Colonic mucosa (tissue), 4 donors: ENCODE results near the gene RUNDC3A. TPM values are rescaled to one million over a fixed set of nuclear protein-coding genes. Genes with fewer than 3 reads are reported as not detected.

Source experiments
- DNase-seq: peaks from one replicate; pipeline ENCODE4 v3.0.0-alpha.2; 2020
- H3K27ac ChIP-seq: fragments of 200-600 bp; one replicate; pipeline ENCODE4 v1.8.0; 2021
- H3K27me3 ChIP-seq: fragments of 200-600 bp; one replicate; pipeline ENCODE4 v1.8.0; 2021
- H3K36me3 ChIP-seq: fragments of 200-600 bp; one replicate; pipeline ENCODE4 v1.8.0; 2021
- H3K4me1 ChIP-seq: fragments of 200-600 bp; one replicate; pipeline ENCODE4 v1.8.0; 2021; ENCODE audit warnings: mild to moderate bottlenecking
- H3K4me3 ChIP-seq: fragments of 200-600 bp; one replicate; pipeline ENCODE4 v1.8.0; 2021
- H3K9ac ChIP-seq, 2 donors: one replicate each; pipeline ENCODE4 v1.7.0; 2013; ENCODE audit warnings: control low read depth in 2 of 2, low read depth in 2 of 2, low read length in 2 of 2
- H3K9me3 ChIP-seq: fragments of 200-600 bp; one replicate; pipeline ENCODE4 v1.8.0; 2021
- intact Hi-C: fragments of 100-400 bp; cut with DNase I; formaldehyde crosslinking; loops from one replicate; pipeline ENCODE4 v1.14.1; 2022
- total RNA-seq, 2 donors: library from RNA; stranded (reverse); fragmentation: NEBNext Ultra II Directional in 1 of 2; extraction: Animal tissue kit (Norgen Biotek cat#: 25700) in 1 of 2; gene quantifications; one replicate each; pipeline ENCODE4 v1.2.1, GENCODE V29; 2021
- TF ChIP-seq, protein P1 (sequence below): fragments of 200-600 bp; IDR thresholded peaks from one replicate; pipeline ENCODE4 v1.8.0; 2022; ENCODE audit warnings: antibody characterized with exemption, mild to moderate bottlenecking
- donor health status: healthy.
- donor health status: DM: no; HTN: no; CAD: no.
- donor health status: DM: no; HTN: no; CAD: no.

Gene RUNDC3A
- total RNA-seq, 2 donors from 2014 or later, result 0.52 to 1.4 TPM

DNA sequence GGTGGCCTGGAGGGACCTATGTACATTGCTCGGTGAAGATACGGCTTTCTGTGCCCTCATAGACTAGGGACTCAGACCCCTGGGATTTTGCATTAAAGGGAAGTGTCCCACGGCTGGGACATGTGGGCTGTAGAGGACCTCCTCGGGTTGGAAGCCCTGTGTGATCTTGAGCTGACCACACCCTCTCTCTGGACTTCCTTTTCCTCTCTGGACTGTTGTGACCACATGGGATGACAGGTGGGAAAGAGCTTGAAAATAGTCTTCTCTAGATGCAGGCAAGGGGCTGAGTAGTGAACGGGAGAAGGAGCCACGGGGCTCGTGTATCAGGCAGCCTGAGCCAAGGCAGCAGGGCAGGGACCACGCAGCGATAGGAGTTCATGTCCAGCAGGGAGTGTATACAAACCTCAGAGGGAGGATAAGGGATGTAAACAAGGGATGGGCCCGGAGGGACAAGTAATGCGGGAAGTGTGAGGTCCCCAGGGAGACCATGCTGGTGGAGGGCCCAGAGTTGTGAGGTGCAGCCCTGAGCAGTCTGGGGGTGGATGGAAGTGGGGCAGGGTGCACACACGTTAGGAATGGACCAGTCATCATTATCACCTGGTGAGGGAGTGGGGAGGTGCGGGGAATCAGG, 36.0 kb upstream of the RUNDC3A start:
- DNase-seq, result no peak
- Histone ChIP-seq H3K36me3 (no peaks in the 10 kb centered on the region), H3K27me3 (no peaks in the 10 kb centered on the region), H3K9ac (no peak overlapping the region), H3K27ac (no peak overlapping the region), H3K4me3 (no peak overlapping the region), H3K9me3 (no peaks in the 10 kb centered on the region), H3K4me1 (no peaks in the 10 kb centered on the region)
- TF ChIP-seq, protein P1, sequence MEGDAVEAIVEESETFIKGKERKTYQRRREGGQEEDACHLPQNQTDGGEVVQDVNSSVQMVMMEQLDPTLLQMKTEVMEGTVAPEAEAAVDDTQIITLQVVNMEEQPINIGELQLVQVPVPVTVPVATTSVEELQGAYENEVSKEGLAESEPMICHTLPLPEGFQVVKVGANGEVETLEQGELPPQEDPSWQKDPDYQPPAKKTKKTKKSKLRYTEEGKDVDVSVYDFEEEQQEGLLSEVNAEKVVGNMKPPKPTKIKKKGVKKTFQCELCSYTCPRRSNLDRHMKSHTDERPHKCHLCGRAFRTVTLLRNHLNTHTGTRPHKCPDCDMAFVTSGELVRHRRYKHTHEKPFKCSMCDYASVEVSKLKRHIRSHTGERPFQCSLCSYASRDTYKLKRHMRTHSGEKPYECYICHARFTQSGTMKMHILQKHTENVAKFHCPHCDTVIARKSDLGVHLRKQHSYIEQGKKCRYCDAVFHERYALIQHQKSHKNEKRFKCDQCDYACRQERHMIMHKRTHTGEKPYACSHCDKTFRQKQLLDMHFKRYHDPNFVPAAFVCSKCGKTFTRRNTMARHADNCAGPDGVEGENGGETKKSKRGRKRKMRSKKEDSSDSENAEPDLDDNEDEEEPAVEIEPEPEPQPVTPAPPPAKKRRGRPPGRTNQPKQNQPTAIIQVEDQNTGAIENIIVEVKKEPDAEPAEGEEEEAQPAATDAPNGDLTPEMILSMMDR, result no peak
- intact Hi-C loops, result no loop called here

DNA sequence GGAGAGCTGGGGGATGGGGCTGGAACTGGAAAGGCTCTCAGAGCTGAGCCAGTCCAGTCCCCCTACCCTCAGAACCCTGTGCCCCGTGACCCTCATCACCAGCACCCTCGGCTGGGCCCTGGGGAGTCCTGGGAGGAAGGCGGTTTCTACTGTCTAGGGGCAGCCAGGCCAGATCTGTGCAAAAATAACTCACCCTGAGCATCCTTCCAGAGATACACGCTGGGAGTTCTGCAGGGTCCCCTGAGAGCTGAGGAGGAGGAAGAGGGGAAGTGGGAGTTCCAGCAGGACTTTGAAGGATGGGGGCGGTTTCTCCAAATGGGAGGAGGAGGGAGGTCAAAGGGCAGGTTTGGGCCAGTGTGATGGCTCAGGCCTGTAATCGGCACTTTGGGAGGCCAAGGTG, 35.4 kb upstream of the RUNDC3A start:
- no peaks in the 10 kb centered on the region for H3K27me3 ChIP-seq
- TF ChIP-seq, protein P1, result no peak
- no peak for DNase-seq
- no peak overlapping the region for H3K4me3 ChIP-seq
- H3K27ac ChIP-seq, result no peak overlapping the region
- intact Hi-C loops, result no loop called here
- H3K4me1 ChIP-seq, result no peaks in the 10 kb centered on the region
- no peaks in the 10 kb centered on the region for H3K9me3 ChIP-seq
- H3K36me3 ChIP-seq, result no peaks in the 10 kb centered on the region
- H3K9ac ChIP-seq, result no peak overlapping the region

DNA sequence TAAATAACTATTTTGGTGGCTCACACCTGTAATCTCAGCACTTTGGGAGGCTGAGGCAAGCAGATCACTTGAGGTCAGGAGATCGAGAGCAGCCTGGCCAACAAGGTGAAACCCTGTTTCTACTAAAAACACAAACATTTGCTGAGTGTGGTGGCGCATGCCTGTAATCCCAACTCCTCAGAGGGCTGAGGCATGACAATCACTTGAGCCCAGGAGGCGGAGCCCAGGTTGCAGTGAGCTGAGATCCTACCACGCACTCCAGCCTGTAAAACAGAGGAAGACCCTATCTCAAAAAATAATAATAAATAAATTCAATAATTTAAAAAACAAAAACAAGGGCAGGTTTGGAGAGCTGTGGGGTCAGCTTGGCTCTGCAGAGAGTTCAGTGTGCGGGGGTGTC, 34.8 kb upstream of the RUNDC3A start:
- H3K27me3 ChIP-seq, result no peaks in the 10 kb centered on the region
- no peak overlapping the region for H3K4me3 ChIP-seq
- H3K4me1 ChIP-seq, result no peaks in the 10 kb centered on the region
- no peak overlapping the region for H3K9ac ChIP-seq
- DNase-seq, result no peak
- H3K27ac ChIP-seq, result no peak overlapping the region
- TF ChIP-seq, protein P1, result no peak
- intact Hi-C loops, result no loop called here
- no peaks in the 10 kb centered on the region for H3K36me3 ChIP-seq
- no peaks in the 10 kb centered on the region for H3K9me3 ChIP-seq

DNA sequence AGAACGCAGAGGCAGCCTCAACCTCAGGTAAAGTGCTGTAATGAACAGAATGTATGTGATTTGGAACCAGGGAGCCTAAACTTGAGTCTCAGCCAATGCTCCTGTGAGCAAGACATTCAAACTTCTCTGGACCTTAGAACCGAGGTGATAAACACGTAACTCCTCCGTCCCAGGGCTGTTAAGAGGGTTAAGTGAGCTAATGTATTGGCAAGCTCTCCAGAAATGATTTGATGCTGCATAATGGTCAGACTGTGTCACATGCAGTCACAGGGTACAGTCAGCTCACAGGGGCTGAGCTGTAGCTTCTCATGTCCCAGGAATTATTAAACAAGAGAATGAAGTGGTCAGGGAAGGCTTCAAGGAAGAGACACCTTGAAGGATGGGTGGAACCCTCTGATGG, 30.4 kb upstream of the RUNDC3A start:
- Histone ChIP-seq H3K27me3 (no peaks in the 10 kb centered on the region), H3K9ac (no peak overlapping the region), H3K9me3 (no peaks in the 10 kb centered on the region), H3K4me1 (peaks cover 6% of the 10 kb centered on the region), H3K27ac (no peak overlapping the region), H3K36me3 (no peaks in the 10 kb centered on the region), H3K4me3 (no peak overlapping the region)
- TF ChIP-seq, protein P1, result no peak
- intact Hi-C loops, result no loop called here
- DNase-seq, result no peak

DNA sequence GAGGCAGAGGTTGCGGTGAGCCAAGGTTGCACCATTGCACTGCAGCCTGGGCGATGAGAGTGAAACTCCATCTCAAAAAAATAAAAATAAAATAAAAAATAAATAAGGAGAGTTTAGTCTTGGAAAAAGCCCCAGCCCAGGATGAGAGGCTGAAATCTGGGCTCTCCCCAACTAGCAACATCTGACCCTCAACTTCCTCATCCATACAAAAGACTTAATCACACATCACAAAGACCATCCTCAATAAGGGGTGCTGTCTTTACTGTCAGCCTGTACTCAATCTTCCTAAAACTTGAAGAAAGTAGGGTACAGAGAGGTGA, 29.1 kb upstream of the RUNDC3A start:
- DNase-seq, result no peak
- Histone ChIP-seq H3K4me3 (no peak overlapping the region), H3K9me3 (no peaks in the 10 kb centered on the region), H3K27me3 (no peaks in the 10 kb centered on the region), H3K27ac (peak overlapping the region; percentile 33), H3K4me1 (peaks cover 6% of the 10 kb centered on the region), H3K36me3 (no peaks in the 10 kb centered on the region), H3K9ac (peak overlapping the region in 1 of 2 donors; percentile 34)
- TF ChIP-seq, protein P1, result no peak
- intact Hi-C loops, result no loop called here
